C4-2B (cell line): Measurements from ENCODE around the gene CCHCR1.

Source experiments
- CTCF ChIP-seq: fragments of 450-650 bp; conservative IDR thresholded peaks from 2 replicates; pipeline ENCODE4 v1.5.1; 2017; ENCODE audit warnings: mild to moderate bottlenecking
- ZFX ChIP-seq: fragments of 450-650 bp; IDR thresholded peaks from 2 replicates; pipeline ENCODE4 v1.6.1; 2017

- TF ChIP-seq CTCF: no peak
- no peak for TF ChIP-seq ZFX
Measured at GRCh38 chr6:31202259-31203166, 44.9 kb upstream of the CCHCR1 start.
